Ishikawa (cell line): Measurements from ENCODE around the gene ATL1.

ENCODE experiments used
- CEBPB ChIP-seq: IDR thresholded peaks from 2 replicates; pipeline ENCODE4 v1.6.1; 2012
- CREB1 ChIP-seq: IDR thresholded peaks from 2 replicates; pipeline ENCODE4 v1.6.1; 2012; ENCODE audit warnings: low read depth
- EP300 ChIP-seq: IDR thresholded peaks from 2 replicates; pipeline ENCODE4 v1.6.1; 2012; ENCODE audit warnings: borderline replicate concordance
- FOXM1 ChIP-seq: IDR thresholded peaks from 2 replicates; pipeline ENCODE4 v1.6.1; 2012; ENCODE audit warnings: low read depth, borderline replicate concordance
- RAD21 ChIP-seq: IDR thresholded peaks from 2 replicates; pipeline ENCODE4 v1.6.1; 2012; ENCODE audit warnings: low read depth
- REST ChIP-seq: IDR thresholded peaks from 2 replicates; pipeline ENCODE4 v1.6.1; 2012; ENCODE audit warnings: low read depth, mild to moderate bottlenecking
- YY1 ChIP-seq: IDR thresholded peaks from 2 replicates; pipeline ENCODE4 v1.6.1; 2012; ENCODE audit warnings: low read depth
- ZBTB7A ChIP-seq: IDR thresholded peaks from 2 replicates; pipeline ENCODE4 v1.6.1; 2012; ENCODE audit warnings: low read depth

- no peak for TF ChIP-seq EP300
- no peak for TF ChIP-seq ZBTB7A
- TF ChIP-seq FOXM1: no peak
- TF ChIP-seq YY1: no peak
- TF ChIP-seq CREB1: no peak
- no peak for TF ChIP-seq REST
- TF ChIP-seq RAD21: no peak
- no peak for TF ChIP-seq CEBPB
Observed at GRCh38 chr14:50622978-50623377, 63.0 kb downstream of the ATL1 start.
